ENCODE measurements around the gene CCT8.
A peak's percentile ranks its signal among the peaks of the same experiment; 100 is the strongest.

GRCh38 chr21:29064850-29065481 lies 8.5 kb downstream of the CCT8 start:
- TF ChIP-seq POU2F2 (IDR thresholded peaks at IDR 0.05; ENCODE audit: low read depth, low read length) (no peak), SPI1 (IDR thresholded peaks at IDR 0.05; ENCODE audit: low read depth, low read length) (peak; percentile 96), POLR2A (IDR thresholded peaks at IDR 0.05; ENCODE audit: low read depth, low read length) (no peak), POLR2AphosphoS5 (IDR thresholded peaks at IDR 0.05; ENCODE audit: low read depth, low read length) (0 out of 2 replicates have a peak, but pooled peaks have one; percentile 16)
